NCI-H2196 (cell line): ENCODE results near the gene OR4F6.
"Not testable (repeated sequence)": the region's sequence is repeated elsewhere in the genome, so short reads cannot be mapped to it uniquely, and the experiment has no call there.

ENCODE experiments used
- DNase-seq: peaks from one replicate; lab custom pipeline; 2025; ENCODE audit not compliant: unreplicated experiment; lab: John Stamatoyannopoulos, UW

The OR4F6 gene, protein sequence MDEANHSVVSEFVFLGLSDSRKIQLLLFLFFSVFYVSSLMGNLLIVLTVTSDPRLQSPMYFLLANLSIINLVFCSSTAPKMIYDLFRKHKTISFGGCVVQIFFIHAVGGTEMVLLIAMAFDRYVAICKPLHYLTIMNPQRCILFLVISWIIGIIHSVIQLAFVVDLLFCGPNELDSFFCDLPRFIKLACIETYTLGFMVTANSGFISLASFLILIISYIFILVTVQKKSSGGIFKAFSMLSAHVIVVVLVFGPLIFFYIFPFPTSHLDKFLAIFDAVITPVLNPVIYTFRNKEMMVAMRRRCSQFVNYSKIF

DNA sequence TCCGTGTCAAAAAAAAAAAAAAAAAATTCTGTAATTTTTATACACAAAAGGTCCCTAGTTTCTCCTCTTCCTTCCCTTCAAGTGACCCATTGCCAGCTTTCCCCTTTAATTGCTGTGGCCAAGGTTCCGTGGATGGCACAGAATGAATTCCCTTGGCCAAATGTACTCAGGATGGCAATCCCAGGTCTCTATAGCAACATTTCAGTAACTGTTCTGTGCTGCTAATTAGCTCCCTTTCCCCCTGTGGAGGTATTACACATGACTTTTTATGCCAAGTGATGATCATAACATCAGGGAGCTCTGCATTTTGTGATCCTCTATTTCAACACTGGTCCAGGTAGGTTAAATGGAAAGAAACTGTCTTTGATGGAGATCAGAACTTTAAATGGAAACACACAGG lies at the start of gene OR4F6:
OR4F6 (plus strand) TSS at position 301 of the 400 bp plus-strand sequence. CDS start 2,211 bp downstream, outside the sequence.
- no peak for DNase-seq

DNA sequence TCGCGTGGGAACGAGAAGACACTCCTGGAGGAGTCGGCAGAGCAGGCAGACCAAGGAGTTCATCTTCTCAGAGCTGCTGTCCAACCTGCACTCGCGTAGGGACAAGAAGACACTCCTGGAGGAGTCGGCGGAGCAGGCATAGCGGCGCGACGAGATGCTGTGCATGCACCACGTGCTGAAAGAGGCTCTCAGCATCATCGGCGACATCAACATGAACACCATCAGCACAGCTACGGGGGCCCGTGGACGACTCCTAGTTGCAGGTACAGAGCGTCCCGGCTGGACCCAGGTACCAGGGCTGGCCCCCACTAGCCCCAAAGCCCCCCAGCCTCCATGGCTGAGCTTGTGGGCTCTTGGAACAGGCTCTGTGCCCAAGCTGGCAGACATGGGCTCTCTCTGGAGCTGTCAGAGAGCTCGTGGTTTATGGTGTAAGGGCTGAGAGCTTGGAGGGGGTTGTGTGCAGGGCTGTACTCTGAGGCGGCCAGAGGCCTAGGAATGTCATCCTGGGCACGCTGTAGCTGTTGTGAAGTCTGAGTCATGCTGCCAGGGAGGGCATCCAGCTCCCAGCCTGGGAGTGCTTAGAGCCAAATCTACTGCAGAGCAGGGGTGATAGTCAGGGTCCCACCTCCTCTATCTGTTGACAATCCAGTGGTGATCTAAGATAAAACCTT lies 38.5 kb upstream of the OR4F6 start:
- DNase-seq, result not testable (repeated sequence)

DNA sequence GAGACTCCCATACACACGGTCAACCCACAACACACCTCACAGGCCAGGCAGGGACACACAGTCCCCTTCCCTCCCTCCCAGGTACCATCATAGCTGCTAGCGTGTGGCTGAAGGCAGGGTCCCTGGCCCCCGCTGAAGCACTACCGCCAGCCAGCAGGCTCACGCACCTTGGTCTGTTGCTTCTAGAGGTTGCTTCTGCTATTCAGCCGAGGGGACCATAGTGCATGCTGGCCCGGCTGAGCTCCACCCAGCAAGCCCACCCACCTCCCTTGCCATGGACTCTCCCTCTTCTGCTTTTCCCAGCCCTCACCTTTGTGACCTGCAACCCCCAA lies 38.0 kb upstream of the OR4F6 start:
- DNase-seq, result not testable (repeated sequence)

DNA sequence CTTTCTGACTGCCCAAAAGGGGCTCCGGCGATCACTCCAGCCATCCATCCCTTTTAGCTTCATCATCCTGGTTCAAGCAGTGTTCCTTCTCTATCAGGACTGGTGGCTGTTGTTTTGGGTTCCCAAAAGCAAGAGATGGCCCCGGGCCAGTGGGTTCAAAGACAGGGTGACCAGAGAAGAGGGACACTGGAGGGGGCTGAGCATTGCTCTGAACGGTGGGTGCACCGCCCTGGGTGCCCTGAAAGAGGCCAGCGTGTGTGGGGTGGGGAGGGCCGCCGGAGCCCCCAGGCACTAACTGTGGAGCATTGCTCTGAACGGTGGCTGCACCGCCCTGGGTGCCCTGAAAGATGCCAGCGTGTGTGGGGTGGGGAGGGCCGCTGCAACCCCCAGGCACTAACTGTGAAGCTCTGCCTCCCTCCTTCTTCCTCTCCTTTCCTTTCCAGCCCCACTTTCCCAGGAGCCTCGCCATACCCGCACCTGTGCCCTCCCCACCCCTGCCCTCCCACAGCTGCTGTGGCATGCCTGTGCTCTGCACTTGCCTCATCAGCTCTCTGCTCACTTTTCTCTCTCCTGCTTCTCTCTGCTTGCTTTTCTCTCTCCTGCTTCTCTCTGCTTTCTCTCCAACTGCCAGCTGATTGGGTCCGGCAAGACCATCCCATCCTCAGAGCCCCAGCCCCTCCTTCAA lies 37.4 kb upstream of the OR4F6 start:
- no peak for DNase-seq

DNA sequence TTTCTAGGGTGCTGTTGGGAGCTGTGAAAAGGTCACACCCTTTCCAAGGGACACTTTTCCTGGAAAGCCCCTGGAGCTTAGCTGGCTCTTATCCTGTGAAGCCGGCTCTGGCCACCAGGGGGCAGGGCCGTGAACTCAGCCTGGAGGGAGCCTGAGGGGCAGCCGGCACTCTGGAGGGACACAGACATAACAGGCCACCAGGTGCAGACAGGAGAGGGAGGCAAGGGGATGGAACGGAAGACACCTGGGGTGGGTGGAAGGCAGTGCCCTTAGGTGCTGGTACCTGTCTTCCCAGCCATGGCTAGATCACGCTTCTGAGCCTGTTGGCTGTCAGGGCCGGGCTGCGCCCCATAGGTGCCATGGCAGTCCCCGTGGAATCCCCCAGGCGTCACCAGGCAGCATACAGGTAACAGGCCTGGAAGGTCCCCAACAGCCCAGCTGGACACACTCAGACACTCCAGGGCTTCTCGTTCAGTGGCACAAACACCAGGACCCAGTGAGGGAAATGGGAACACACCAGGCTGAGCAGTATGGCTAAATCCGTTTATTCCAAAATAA lies 36.1 kb upstream of the OR4F6 start:
- DNase-seq, result not testable (repeated sequence)

DNA sequence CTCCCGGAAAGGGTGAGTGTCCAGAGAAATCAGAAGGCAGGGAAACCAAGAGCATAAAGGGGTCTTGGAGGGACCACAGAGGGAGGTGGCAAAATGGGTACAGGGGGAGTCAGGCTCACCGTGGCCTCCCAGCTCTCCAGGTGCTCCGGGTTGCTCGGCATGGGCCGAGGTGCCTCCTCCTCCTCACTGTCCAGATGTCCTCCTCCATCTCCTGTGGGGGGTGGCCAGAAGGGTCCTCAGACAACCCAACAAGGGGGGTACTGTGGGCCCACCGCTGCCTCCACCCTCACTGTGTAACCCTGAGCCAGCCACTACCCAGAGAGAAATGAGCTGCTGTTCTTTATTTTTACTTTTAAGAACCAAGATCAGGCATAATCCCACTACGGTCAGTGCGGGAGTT lies 30.4 kb upstream of the OR4F6 start:
- DNase-seq, result no peak

DNA sequence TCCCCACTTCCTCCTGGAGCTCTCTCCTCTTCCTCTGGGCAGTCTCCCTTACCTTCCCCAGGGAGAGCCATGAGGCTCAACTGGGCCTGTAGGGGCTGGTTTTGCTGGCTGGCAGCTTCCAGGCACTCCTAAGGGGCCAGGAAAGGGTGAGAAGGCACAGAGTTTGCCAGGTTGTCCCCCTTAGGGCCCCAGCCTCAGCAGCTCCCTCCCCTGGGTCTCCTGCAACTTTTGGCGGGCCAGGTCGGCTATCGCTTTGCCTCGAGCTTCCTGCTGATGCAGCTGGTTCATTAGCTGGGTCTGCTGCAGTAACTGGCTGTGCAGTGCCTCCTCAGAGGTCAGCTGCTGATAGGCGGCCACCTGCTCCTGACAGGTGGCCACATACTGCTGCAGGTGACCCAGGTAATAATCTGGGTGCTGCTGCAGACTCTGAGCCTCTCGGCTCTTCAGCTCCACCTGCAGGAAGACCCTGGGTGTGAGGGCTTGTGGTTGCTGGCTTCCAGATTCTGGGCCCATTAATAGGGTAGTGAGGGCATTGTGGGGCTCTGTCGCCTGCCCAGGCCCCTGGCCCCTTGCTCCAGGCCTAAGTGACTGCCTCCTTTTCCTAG lies 29.7 kb upstream of the OR4F6 start:
- DNase-seq, result peak; percentile 48

DNA sequence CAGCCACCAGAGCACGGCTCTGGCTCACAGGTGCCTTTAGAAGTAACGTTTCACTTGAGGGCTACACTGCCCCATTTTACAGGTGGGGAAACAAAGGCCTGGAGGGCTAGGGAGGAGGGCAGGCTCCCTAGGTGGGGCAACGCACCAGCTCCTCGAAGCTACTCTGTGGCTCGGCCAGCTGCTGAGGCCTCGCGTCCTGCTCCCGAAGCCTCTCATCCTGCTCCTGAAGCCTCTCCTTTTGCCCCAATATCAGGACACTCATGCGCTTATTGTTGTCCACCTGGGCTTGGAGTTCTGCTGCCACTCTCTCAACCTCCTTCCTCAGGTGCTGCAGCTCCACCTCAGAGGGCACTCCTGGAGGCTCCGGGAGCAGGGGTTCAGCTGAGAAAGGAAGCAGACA lies 28.2 kb upstream of the OR4F6 start:
- DNase-seq, result no peak

DNA sequence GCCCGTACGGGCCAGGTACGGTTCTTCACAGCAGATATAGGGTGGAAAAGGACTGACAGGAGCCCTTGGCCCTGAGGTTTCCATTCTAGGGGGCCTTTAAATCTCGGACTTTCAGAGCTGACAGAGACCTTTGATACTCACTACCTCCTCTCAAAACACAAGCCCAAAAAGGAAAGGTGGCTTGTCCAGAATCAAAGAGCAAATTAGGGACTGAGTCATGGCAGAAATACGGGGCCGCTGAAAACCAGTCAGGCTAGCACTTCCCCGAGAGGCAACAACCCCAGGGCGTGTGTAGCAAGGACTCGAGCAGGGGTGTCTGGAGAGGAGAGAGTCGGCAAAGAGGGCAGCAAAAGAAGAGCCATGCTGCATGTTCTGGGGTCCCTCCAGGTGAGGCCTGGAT lies 24.7 kb upstream of the OR4F6 start:
- not testable (repeated sequence) for DNase-seq

DNA sequence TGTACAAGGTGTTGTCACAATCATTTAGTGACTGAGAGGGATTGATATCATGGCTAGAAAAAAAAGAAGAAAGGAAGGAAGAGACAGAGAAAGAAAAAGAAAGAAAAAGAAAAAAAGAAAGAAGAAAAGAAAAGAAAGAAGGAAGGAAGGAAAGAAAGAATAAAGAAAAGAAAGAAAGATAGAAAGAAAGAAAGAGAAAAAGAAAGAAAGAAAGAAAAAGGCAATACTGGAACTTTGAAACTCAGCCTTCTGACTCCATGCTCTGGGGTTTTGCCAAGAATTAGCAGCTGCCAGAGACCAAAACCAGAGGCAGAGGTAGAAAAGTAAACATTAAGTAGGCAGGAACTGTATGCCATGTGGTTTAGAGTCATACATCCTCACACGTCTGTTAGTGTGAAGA lies 23.1 kb upstream of the OR4F6 start:
- peak; percentile 5 for DNase-seq

DNA sequence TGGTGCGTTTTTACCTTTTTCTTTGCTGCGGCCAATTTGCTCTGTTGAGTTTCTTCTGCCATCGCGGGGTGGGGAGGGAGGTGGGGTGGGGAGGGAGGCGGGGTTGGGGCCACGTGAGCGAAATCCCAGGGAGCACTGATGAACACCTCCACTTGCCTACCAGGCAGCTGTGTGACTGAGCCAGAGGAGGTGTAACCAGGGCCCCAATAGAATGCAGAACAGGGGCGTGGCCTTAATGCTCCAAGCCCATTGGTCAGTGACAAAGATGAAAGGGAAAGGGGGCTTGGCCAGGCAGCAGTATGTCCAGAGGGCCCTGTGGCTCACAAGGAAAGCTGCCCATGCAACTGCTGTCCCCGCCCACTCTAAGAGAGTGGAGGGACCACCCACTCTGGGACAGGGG lies 21.4 kb upstream of the OR4F6 start:
- DNase-seq, result no peak

DNA sequence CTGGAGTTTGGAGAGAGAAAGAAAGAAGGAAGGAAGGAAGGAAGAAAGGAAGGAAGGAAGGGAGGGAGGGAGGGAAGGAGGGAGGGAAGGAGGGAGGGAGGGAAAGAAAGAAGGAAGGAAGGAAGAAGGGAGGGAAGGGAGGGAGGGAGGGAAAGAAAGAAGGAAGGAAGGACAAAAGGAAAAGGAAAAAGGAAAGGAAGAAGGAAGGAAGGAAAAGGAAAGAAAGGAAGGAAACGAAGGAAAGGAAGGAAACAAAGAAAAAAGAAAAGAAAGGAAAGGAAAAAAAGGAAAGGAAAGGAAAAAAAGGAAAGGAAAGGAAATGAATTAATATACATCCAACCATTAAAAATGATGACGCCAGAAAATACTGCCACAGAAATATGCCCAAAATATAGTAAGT lies 18.7 kb upstream of the OR4F6 start:
- DNase-seq, result no peak

DNA sequence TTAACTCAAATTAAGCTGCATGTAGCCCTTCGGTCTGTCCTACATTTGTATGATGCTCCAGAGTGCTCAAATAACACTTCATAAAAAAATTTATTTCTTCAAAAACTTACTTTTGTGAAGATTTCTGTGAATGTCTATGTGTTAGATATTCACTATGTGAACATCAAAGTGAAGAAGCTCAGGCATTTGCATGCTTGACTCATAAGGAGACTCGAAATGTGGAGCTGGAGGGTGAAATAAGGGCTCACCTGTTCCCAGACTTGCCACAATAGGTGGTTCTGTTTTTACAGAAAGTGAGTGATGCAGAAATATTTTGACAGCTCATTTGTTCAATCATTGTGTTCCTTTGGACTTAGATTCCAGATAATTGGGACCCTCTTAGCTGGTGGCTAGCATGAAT lies 16.9 kb upstream of the OR4F6 start:
- not testable (repeated sequence) for DNase-seq

DNA sequence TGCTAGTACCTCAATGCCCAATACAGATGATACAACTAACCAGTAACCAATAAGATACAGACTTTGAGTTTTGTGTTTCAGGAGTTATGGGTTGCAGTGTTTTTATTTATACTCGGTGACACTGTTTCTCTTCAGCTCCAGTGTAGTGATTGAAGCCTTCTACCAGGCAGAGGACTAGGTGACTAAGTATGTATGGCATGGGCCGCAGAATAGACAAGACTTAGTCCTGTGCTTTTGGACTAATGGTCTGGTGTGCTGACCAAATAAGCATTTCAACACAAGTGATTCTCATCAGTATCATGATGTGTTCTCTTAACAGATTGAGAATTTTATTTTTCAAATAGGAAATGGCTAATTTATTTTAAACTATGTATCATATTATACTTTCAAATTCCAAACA lies 15.3 kb upstream of the OR4F6 start:
- not testable (repeated sequence) for DNase-seq

DNA sequence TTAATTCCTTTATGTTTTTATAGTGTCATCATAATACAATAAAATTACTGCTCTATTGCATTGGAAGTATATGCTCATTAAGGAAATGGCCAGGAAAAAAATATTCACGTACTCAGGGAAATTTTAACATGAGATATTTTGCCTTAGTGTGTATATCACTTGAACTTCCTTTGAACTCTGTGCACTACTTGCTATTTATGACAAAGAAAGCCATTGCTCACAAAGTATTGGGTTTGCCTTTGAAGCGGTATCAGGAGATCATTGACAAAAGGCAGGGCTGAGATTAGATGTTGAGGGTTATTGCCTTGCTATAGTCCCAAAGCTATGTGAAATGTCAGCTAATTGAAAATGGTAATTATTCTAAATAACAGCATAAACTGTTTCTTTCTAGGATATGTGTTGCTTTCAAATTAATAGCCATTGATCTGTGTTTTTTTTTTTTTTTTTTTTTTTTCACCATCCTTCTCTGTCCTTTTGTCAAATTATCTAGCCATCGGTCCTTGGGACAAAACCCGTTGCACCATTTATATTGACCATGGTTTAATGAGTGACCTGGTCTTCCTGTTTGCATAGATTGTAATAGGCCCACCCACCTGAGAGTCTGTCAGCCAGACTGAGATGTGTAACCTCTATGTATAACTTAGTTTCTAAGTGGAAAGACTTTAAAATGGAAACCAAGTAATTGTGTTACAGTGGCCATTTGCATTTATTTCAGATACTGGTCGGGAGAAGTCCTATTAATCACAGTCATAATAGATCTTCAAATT lies 14.6 kb upstream of the OR4F6 start:
- not testable (repeated sequence) for DNase-seq

DNA sequence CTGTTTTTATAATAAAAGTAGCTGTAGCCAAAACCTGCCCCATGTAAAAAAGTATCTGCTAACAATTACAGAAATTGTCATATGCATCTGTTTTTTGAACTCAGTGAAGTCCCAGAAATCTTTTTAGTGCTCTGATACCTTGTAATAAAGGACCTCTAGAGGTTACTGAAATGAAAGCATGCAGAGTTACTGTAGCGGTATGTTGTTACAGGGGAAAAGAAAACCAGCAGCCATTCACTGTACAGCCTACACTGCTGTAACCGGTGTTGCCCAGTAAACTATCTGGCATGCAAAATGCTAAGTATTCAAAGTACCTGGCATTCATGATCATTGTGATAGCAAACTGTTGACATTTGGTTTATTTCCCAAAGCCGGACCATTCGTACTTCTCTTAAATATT lies 12.6 kb upstream of the OR4F6 start:
- not testable (repeated sequence) for DNase-seq

DNA sequence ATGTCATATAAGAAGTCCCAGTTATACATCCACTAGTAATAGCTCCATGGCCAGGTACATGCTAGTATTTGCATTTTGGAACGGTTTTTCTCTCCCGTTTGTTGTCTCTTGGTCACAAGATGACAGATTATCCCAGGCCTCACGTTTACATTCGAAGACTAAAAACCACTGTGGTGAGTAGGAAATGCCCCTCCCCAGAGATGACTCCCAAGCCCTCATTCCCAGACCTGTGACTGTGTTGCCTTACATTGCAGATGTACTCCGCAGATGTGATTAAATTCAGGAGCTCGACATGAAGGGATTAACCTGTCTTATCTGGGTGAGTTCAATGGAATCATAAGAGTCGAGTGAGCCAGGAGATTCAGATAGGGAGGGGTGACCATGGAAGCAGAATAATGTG lies 9.3 kb upstream of the OR4F6 start:
- DNase-seq, result not testable (repeated sequence)

DNA sequence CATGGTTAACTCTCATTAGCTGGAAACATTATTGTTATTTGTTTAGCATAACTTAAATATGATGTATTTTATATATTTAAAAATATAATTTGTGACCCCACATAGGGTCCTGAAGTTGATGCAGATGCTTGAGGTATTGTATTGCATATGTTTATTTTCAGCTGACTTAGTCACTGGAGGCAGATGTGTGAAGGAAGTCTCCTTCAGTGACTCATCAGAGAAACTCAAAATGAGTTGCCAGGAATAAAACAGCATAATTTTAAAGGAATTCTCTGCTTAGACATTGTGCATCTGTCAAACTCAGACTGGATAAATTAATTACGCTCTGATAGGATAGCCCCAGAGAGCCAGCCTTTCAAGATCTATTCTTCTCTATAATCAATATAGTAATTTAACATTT lies 7.9 kb upstream of the OR4F6 start:
- DNase-seq, result no peak

DNA sequence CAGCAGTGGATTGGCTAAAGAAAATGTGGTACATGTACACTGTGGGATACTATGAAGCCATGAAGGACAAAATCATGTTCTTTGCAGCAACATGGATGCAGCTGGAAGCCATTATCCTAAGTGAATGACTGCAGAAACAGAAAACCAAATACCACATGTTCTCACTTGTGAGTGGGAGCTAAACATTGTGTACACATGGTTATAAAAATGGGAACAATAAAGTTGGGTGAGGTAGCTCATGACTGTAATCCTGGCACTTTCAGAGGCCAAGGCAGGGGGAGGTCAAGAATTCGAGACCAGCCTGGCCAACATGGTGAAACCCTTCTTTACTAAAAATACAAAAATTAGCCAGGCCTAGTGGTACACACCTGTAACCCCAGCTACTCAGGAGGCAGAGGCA lies 3.6 kb upstream of the OR4F6 start:
- DNase-seq, result no peak

DNA sequence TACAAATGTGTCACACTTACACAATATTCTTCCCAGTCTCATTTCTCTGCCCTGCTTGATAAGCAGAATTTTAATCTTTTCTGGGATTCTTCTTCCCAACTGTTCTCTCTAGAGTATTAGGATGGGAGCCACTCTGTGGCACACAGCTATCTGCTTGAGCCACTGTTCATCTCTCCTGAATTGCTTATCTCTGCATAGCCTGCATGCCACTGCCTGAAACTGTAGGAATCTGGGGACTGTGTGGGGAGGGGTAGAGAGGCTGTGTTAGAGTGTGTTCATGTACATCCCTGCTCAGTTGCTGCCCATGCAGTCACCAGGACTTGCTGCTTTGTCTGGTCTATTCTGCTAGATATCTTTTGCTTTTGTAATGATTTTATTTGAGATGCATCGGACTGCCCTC lies 2.3 kb upstream of the OR4F6 start:
- no peak for DNase-seq

DNA sequence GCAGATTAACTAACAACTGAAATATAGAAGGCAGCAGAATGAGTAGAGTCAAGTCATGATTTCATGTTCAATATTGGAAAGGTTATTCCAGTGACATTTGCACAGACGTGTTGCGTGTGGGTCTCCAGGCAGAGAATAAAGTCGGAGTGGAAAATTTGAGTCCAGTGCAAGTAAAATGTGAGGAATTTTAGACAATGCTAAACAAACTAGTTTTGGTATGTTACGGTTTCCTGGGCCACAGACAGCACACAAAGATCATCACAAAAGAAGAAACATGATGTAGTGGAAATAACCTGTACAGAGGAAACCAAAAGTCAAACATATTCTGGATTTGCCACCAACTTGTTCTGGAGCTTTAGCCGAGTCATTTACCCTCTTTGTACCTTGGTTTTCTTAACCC lies 367 bp downstream of the OR4F6 start:
- DNase-seq, result no peak
